Astrocyte (in vitro differentiated cells and primary cell): ENCODE measurements around the gene FAM181B. TPM values are rescaled to one million over a fixed set of nuclear protein-coding genes. Genes with fewer than 3 reads are reported as not detected.

ENCODE experiments used
- DNase-seq: peaks from one replicate; pipeline ENCODE4 v3.0.0-alpha.2; 2010; ENCODE audit warnings: low read depth
- FAIRE-seq: peaks from 2 replicates; lab custom pipeline; 2011; peaks lifted over from hg19 to GRCh38; lab: Jason Lieb, UNC
- H2AFZ ChIP-seq: 2 replicates; pipeline ENCODE4 v1.6.0; 2012; ENCODE audit warnings: low read depth, low read length, inconsistent platforms
- H3K27ac ChIP-seq: 2 replicates; pipeline ENCODE4 v1.5.1; 2011; ENCODE audit warnings: low read depth, low read length, inconsistent platforms
- H3K27me3 ChIP-seq: 2 replicates; pipeline ENCODE4 v1.6.0; 2011; ENCODE audit warnings: low read length, inconsistent platforms; ENCODE audit not compliant: insufficient read depth
- H3K36me3 ChIP-seq: 2 replicates; pipeline ENCODE4 v1.5.1; 2011; ENCODE audit warnings: low read length, inconsistent platforms; ENCODE audit not compliant: insufficient read depth
- H3K4me1 ChIP-seq: 2 replicates; pipeline ENCODE4 v1.5.1; 2011; ENCODE audit warnings: low read length, inconsistent platforms; ENCODE audit not compliant: insufficient read depth
- H3K4me2 ChIP-seq: 2 replicates; pipeline ENCODE4 v1.6.0; 2012; ENCODE audit warnings: low read length, inconsistent platforms
- H3K4me3 ChIP-seq: 2 replicates; pipeline ENCODE4 v1.5.1; 2011; ENCODE audit warnings: low read depth, mild to moderate bottlenecking, low read length, inconsistent platforms; ENCODE audit not compliant: insufficient read depth
- H3K79me2 ChIP-seq: 2 replicates; pipeline ENCODE4 v1.6.0; 2012; ENCODE audit warnings: mild to moderate bottlenecking, low read length, inconsistent platforms; ENCODE audit not compliant: insufficient read depth
- H3K9ac ChIP-seq: 2 replicates; pipeline ENCODE4 v1.6.0; 2012; ENCODE audit warnings: mild to moderate bottlenecking, low read length, inconsistent platforms
- H3K9me3 ChIP-seq: 2 replicates; pipeline ENCODE4 v1.5.1; 2012; ENCODE audit warnings: low read depth, mild to moderate bottlenecking, low read length, inconsistent platforms; ENCODE audit not compliant: insufficient read depth
- H4K20me1 ChIP-seq: 2 replicates; pipeline ENCODE4 v1.6.0; 2012; ENCODE audit warnings: low read length, inconsistent platforms; ENCODE audit not compliant: insufficient read depth
- H3K27ac Mint-ChIP-seq: one replicate; pipeline ENCODE4 v1.8.0; 2021; ENCODE audit warnings: mild to moderate bottlenecking, mixed read lengths; ENCODE audit not compliant: unreplicated experiment
- H3K27me3 Mint-ChIP-seq: one replicate; pipeline ENCODE4 v1.8.0; 2021; ENCODE audit warnings: low read depth, mixed read lengths; ENCODE audit not compliant: unreplicated experiment
- H3K36me3 Mint-ChIP-seq: one replicate; pipeline ENCODE4 v1.8.0; 2021; ENCODE audit warnings: low read depth, mixed read lengths; ENCODE audit not compliant: unreplicated experiment
- H3K4me1 Mint-ChIP-seq: one replicate; pipeline ENCODE4 v1.8.0; 2021; ENCODE audit warnings: low read depth, mixed read lengths; ENCODE audit not compliant: unreplicated experiment
- H3K4me3 Mint-ChIP-seq: one replicate; pipeline ENCODE4 v1.8.0; 2021; ENCODE audit warnings: mild to moderate bottlenecking, moderate library complexity, mixed read lengths; ENCODE audit not compliant: unreplicated experiment
- H3K9me3 Mint-ChIP-seq: one replicate; pipeline ENCODE4 v1.8.0; 2021; ENCODE audit warnings: mild to moderate bottlenecking, mixed read lengths; ENCODE audit not compliant: unreplicated experiment
- CTCF ChIP-seq: IDR thresholded peaks from 2 replicates; pipeline ENCODE4 v1.5.1; 2011; ENCODE audit warnings: low read depth, mild to moderate bottlenecking, inconsistent platforms, low read length, moderate library complexity; ENCODE audit not compliant: insufficient read depth
- EZH2 ChIP-seq: IDR thresholded peaks from 2 replicates; pipeline ENCODE4 v1.6.1; 2012; ENCODE audit warnings: mild to moderate bottlenecking, low read length, inconsistent platforms; ENCODE audit not compliant: insufficient read depth
- total RNA-seq: library from RNA; stranded (reverse); gene quantifications from 2 replicates; pipeline ENCODE4 v1.2.1, GENCODE V29; 2021

FAM181B gene
- total RNA-seq, 1 donor from 2014 or later: 0.11 TPM

DNA sequence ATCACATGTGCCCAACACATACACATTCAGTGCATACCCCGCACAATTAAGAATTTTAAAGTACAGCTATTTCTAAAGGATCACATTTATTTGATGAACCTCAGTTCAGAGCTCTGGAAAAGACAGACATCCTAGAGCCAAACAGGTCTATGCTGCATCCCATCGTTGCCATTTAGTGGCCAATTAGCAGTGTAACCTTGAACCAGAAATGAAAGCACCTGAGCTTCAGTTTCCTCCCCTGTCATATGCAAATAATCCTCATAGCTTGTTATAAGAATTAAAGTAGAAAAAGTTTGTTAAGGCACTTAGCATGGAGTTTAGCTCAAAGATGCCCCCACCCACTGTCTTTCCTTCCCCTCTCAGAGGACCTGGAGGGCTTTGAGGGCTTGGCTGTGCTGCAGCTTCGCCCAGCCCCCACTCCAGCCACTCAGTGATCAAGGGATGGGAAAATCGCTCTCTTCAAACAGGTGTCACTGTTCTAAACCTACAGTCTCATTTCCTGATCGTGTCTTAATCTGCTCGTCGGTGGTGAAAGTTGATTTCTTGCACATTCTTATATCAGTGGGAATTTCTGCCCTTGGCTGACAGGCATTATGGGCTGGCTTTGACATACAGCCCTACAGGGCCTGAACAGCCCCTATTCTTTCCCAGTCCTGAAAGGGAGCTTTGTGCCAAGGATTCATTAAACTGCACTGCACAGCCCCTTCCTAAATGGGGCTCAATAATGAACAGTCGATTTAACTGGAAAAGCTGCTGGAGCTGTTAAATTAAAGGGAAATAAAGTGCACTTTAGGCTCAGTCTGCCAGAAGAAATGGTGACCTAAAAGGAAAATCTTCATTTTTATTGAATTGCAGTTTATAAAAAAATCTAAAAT lies 23.3 kb upstream of the FAM181B start:
- no peak overlapping the region for H3K27ac ChIP-seq
- H4K20me1 ChIP-seq: no peaks in the 10 kb centered on the region
- FAIRE-seq (no peak), DNase-seq (no peak)
- H2AFZ ChIP-seq: no peak overlapping the region
- H3K4me1 ChIP-seq: no peaks in the 10 kb centered on the region
- Mint-ChIP-seq H3K36me3 (no peaks in the 10 kb centered on the region), H3K9me3 (no peaks in the 10 kb centered on the region), H3K4me1 (no peaks in the 10 kb centered on the region), H3K4me3 (no peak overlapping the region), H3K27me3 (peaks cover under 1% of the 10 kb centered on the region), H3K27ac (no peak overlapping the region)
- H3K27me3 ChIP-seq: peaks cover 6% of the 10 kb centered on the region
- no peak overlapping the region for H3K4me3 ChIP-seq
- H3K36me3 ChIP-seq: no peaks in the 10 kb centered on the region
- H3K79me2 ChIP-seq: no peaks in the 10 kb centered on the region
- no peak for TF ChIP-seq EZH2
- no peak for TF ChIP-seq CTCF
- H3K4me2 ChIP-seq: no peak overlapping the region
- H3K9ac ChIP-seq: no peak overlapping the region
- no peaks in the 10 kb centered on the region for H3K9me3 ChIP-seq

- FAIRE-seq (no peak), DNase-seq (no peak)
- Mint-ChIP-seq H3K27me3 (no peaks in the 10 kb centered on the region), H3K36me3 (no peaks in the 10 kb centered on the region), H3K4me3 (no peak overlapping the region), H3K9me3 (peaks cover 2% of the 10 kb centered on the region), H3K27ac (no peak overlapping the region), H3K4me1 (no peaks in the 10 kb centered on the region)
- TF ChIP-seq EZH2 (no peak), CTCF (no peak)
- no peaks in the 10 kb centered on the region for H4K20me1 ChIP-seq
- no peak overlapping the region for H3K4me2 ChIP-seq
- no peaks in the 10 kb centered on the region for H3K36me3 ChIP-seq
- no peak overlapping the region for H3K9ac ChIP-seq
- no peaks in the 10 kb centered on the region for H3K79me2 ChIP-seq
- H2AFZ ChIP-seq: no peak overlapping the region
- peaks cover 6% of the 10 kb centered on the region for H3K27me3 ChIP-seq
- H3K9me3 ChIP-seq: no peaks in the 10 kb centered on the region
- no peak overlapping the region for H3K27ac ChIP-seq
- no peaks in the 10 kb centered on the region for H3K4me1 ChIP-seq
- no peak overlapping the region for H3K4me3 ChIP-seq
These were observed 20.7 kb upstream of the FAM181B start for GRCh38 chr11:82754410-82754809.

- DNase-seq (no peak), FAIRE-seq (no peak)
- no peaks in the 10 kb centered on the region for H3K36me3 ChIP-seq
- H3K27ac ChIP-seq: no peak overlapping the region
- TF ChIP-seq EZH2: no peak
- no peak for TF ChIP-seq CTCF
- no peaks in the 10 kb centered on the region for H3K79me2 ChIP-seq
- H3K36me3 Mint-ChIP-seq: no peaks in the 10 kb centered on the region
- H3K27me3 Mint-ChIP-seq: no peaks in the 10 kb centered on the region
- no peak overlapping the region for H3K4me3 Mint-ChIP-seq
- H3K4me3 ChIP-seq: no peak overlapping the region
- no peaks in the 10 kb centered on the region for H3K4me1 Mint-ChIP-seq
- no peak overlapping the region for H2AFZ ChIP-seq
- H4K20me1 ChIP-seq: no peaks in the 10 kb centered on the region
- H3K9me3 ChIP-seq: no peaks in the 10 kb centered on the region
- H3K9me3 Mint-ChIP-seq: peaks cover 2% of the 10 kb centered on the region
- no peak overlapping the region for H3K4me2 ChIP-seq
- H3K9ac ChIP-seq: no peak overlapping the region
- no peak overlapping the region for H3K27ac Mint-ChIP-seq
- peaks cover 6% of the 10 kb centered on the region for H3K27me3 ChIP-seq
- H3K4me1 ChIP-seq: no peaks in the 10 kb centered on the region
These were observed 20.3 kb upstream of the FAM181B start for GRCh38 chr11:82753921-82754320.
